ENCODE data around the gene ADAM12.
"Not testable (repeated sequence)": the region's sequence is repeated elsewhere in the genome, so short reads cannot be mapped to it uniquely, and the experiment has no call there.

The ADAM12 gene

DNA sequence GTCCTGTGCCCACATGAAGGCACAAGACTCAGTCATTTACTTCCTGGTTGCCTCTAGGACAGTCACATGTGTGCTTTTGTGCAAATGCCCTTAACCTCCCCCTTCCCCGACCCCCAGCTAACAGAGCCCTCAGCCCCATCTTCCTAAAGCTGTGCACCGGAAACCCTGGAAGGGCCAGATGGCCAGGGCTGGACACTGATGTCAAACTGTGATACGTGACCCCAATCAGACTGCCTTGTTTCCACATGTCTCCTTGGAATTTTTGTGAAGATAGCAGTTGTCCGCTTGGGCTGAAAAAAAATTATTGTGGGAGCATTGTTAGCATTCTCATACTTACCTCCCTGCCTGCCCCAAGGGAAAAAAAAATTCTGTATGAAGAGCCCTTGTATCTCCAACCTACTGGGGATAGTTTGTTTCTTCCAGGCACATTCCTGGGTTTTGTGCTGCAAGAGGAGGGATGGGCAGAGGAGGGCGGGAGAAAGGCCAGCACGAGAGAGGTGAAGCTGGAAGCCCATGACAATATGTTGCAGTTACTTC lies 17.0 kb upstream of the ADAM12 start:
- no peak for DNase-seq

DNA sequence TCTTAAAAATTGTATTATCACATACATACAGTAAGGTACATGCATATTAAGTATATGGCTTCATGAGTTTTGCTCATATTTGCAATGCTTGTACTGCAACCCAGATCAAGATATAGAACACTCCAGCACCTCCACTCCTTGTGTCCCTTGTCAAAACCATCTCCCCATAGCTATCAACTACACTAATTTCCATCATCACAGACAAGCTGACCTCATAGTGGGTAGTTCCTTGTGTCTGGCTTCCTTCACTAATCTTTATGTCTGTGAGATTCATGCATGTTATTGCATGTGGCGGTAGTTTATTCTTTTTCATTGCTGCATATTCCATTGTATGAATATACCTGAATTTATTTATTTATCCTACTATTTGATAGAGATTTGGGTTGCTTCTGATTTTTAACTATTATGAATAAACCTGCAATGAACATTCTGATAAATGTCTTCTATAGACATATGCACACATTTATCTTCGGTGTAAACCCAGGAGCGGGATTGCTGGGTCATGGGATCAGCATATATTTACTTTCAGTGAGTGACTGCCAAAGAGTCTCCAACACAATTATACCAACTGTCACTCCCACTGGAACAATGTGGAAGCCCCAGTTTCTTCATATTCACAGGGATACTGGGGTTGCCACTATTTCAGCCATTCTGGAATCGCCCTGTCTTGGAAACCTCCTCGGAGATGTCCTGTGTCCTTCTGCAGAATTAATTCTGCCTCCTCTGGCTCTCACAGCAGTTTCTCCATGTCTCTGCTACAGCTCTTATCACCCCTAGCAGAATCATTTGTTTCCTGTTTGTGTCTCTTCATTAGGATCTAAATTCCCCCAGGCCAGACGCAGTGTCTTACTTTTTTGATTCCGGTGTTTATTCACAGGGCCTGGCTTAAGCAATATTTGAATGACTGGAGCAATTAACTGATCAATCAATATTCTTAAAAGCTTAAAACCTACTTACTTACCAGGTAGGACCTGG lies 14.7 kb upstream of the ADAM12 start:
- no peak for DNase-seq

- DNase-seq = no peak
Measured at GRCh38 chr10:126400641-126401040, 12.4 kb upstream of the ADAM12 start.

DNA sequence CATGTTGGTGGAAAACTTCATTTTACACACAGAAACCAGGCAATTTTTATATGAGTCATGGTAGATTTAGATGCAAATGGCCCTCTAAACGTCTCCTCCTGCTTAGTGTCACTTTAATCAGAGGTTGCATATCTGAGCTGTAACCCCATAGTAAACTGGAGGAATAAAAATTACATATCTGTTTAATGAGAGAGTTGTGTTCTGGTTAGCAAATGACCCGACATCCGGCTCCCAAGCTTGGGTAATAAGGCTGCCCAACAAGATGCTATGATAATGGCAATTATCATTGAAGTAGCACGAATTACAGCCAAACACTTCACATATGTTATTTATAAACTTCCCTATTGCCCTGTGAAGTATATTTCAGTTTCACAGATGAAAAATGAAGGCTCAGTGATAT lies 10.6 kb upstream of the ADAM12 start:
- DNase-seq = no peak

DNA sequence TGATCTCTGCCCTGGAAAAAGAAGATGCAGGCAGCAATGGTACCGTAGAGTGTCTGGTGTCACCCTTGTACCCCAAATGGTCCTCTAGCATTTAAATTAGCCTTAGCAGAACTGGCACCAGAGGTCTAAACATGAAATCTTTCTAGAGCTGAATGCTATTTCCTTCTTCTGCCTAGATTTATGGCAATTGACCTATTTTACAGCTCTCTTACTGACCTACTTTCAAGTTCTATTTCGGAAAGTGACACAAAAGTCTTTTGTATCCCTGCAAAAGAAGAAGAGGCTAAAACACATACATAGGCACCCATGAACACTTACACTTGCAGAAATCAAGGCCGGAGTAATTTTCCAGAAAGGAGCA lies 10.1 kb upstream of the ADAM12 start:
- no peak for DNase-seq

DNA sequence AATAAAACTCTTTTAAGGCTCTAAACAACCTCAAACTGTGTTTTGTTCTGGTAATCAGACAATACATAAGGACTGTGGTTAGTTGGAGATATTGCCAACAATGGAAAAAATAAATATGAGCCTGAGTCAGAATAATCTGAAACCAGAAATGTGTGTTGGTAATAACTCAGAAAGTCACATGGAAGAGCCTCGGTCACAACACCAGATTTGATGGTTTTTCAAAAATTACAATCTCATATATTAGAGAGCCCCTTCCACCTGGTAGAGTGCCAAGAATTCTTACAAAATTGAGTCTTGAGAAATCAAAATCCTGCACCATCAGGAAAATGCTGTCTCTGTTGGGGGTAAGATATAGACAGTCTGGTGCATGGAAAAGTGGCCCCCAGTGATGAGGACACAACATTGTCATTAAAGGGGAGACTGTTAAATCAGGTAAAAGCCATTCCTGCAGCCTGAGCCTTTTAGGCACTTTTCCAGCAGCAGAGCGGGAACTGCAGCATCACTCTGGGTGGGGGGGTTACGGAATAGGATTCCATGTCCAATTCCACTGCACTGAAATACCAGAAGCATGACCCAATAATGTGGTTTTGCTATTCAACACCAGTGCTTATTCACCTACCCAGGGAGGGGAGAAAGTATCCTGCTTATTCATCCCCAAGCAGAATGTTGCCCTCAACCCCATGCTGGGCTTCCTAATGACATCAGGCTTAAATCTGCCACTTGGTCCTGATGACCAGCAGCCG lies 9.5 kb upstream of the ADAM12 start:
- DNase-seq = no peak

- DNase-seq = no peak
Measured at GRCh38 chr10:126397156-126397555, 8.9 kb upstream of the ADAM12 start.

GRCh38 chr10:126394948-126395347 lies 6.7 kb upstream of the ADAM12 start:
- no peak for DNase-seq

- DNase-seq = no peak
Measured at GRCh38 chr10:126393076-126393475, 4.8 kb upstream of the ADAM12 start.

GRCh38 chr10:126392469-126392868 lies 4.2 kb upstream of the ADAM12 start:
- DNase-seq = no peak

GRCh38 chr10:126392068-126392467 lies 3.8 kb upstream of the ADAM12 start:
- no peak for DNase-seq

- DNase-seq = no peak
Measured at GRCh38 chr10:126391192-126391885, 3.1 kb upstream of the ADAM12 start.

DNA sequence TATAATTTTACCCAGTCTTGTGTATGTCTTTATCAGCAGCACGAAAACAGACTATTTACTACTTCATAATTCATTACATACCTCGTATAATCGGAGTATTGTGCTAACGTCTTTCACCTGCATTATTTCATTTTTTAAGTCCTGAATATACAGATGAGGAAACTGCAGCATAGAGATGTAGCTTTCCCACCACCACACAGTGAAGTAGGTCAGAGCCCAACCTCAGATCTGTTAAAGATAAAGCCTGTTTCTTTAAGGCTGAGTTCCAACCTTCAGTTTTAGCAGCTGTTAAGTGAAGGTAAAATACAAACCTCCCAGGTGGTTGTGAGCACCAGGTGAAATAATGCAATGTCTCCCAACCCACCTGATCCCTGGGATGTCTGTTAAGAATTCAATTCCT lies 2.0 kb upstream of the ADAM12 start:
- no peak for DNase-seq

DNA sequence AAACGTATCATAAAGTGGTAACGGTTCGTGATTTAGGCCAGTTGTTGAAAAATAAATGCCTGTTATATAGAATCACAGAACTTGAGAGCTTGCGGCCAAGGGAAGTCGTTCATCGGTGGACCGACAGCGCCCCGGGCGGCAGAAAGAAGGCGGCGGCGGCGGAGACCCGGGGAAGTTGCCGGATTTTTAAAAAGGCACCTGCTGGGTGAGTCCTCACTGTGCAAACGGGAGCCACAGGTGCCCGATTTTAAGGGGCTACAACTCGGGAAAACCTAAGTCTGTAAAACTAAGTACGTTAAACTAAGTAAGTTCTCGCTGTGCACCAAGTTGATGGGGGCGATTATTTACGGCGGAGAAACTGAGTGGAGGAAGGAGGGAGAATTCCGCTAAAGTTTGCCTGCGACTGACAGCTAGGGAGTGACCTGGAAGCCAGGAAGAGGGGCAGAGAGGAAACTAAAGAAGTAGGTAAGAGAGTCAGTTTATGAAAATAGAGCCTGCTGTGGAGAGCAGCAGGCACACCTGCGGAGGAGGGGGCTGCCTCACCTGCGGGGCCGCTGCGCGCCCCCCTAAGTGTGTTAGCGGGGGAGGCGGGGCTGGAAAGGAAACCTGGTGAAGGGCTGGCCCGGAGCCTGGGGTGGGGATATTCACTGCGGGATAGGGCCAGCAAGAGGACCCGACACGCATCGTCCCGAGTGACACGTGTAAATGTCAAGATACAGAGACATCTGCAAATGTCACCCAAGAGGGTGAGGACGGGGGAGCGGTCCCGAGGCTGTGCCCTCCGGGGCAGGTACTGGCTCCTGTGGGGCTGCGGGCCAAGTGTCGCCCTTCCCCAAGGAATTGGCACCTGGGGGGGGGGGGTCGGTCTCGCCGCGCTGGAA lies 996 bp downstream of the ADAM12 start:
- DNase-seq = no peak

GRCh38 chr10:126384269-126384873 lies 3.9 kb downstream of the ADAM12 start:
- no peak for DNase-seq

GRCh38 chr10:126380352-126381076 lies 7.8 kb downstream of the ADAM12 start:
- no peak for DNase-seq

DNA sequence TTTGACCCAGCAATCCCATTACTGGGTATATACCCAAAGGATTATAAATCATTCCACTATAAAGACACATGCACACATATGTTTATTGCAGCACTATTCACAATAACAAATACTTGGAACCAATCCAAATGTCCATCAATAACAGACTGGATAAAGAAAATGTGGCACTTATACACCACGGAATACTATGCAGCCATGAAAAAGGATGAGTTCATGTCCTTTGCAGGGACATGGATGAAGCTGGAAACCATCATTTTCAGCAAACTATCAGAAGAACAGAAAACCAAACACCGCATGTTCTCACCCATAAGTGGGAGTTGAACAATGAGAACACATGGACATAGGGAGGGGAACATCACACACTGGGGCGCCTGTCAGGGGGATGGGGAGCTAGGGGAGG lies 9.1 kb downstream of the ADAM12 start:
- not testable (repeated sequence) for DNase-seq

DNA sequence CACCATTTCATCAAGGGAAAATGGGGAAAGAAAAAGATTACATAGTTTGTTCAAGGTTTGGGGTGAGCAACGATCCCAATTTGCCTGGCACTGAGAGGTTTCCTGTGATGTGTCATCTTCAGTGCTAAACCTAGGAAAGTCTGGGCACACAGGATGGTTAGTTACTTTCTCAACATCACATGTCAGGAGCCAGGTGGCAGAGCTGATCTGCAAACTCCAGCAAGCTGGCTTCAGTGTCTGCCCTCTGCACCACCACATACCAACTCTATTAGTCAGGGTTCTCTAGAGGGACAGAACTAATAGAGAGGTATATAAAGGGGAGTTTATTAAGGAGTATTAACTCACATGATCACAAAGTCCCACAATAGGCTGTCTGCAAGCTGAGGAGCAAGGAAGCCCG lies 11.3 kb downstream of the ADAM12 start:
- no peak for DNase-seq

GRCh38 chr10:126375926-126376554 lies 12.2 kb downstream of the ADAM12 start:
- DNase-seq = no peak

DNA sequence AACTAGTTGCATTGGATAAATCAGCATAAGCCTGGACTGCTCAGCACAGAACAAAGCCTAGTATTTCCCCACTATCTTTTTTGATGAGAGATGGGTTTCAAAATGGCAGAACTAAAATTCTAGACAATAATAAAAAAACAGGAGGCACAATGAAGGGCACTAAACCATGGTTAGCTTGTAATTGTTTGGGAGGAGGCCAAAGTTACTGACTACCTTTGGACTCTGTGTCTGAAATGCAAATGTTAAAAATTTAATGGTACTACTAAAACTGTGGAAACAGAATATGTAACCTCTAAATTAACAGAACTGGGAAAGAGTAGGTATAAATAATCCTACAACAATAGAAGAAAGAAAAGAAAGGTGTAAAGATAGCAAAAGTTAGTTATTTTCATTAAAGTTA lies 13.0 kb downstream of the ADAM12 start:
- no peak for DNase-seq

DNA sequence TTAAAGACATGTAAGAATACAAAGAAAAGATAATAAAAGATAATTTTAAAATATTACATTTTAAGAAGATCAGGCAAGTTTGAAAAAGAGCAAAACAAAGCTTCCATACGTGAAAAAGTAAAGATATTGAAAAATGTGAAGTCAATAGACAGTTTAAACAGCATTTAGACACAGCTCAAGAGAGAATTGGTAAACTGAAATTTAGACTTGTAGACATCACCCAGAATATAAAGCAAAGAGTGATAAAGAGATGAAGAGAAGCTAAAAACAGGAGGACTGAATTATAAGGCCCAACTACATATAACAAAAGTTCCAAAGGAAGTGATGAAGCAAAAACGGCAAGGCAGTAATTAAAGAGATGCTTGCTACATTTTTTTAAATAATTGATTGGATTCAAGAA lies 13.8 kb downstream of the ADAM12 start:
- DNase-seq = no peak

All from NCI-H2081 treated with DMSO at 0.1 percent for 48 hours (cell line).